HG02943 (cell line): Measurements from ENCODE around the gene ARHGEF5.
"Not testable (repeated sequence)": the region's sequence is repeated elsewhere in the genome, so short reads cannot be mapped to it uniquely, and the experiment has no call there.

Source experiments
- ATAC-seq: cut with Tn5 transposase; IDR thresholded peaks from one replicate; pipeline ENCODE4 v1.9.1; 2021; ENCODE audit warnings: mild to moderate bottlenecking, low read depth, moderate library complexity; ENCODE audit not compliant: unreplicated experiment

Gene ARHGEF5

DNA sequence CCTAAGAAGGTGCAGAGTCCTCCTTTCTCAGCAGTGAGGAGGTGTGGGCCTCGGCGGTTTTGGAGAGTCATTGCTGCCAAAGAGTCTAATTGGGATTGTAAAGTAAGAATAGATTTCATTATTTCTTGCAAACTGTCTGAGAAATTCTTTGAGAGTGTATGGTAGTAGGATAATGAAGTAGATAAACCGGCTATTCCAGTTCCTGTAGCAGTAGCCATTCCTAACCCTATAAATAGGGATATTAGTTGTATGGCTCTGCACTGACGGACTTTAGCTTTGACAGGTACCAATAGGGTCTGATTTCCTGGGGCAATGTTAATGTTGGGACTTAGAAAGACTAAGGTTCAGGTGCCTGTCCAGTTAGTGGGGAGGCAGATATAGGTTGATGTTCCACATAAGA lies 63.7 kb downstream of the ARHGEF5 start:
- ATAC-seq = not testable (repeated sequence)

GRCh38 chr7:144427539-144427938 lies 72.3 kb downstream of the ARHGEF5 start:
- ATAC-seq = not testable (repeated sequence)

DNA sequence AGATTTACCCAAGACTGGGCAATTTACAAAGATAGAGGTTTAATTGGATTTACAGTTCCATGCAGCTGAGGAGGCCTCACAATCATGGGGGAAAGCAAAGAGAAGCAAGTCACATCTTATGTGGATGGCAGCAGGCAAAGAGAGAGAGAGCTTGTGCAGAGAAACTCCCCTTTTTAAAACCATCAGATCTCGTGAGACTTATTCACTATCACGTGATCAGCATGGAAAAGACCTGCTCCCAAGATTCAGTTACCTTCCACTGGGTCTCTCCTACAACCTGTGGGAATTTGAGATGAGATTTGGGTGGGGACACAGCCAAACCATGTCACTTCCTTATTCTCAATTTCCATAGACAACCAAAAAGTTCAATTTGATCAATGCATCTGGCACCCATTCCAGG lies 73.2 kb downstream of the ARHGEF5 start:
- ATAC-seq = no peak
